NCI-H2029 (cell line): ENCODE data around the gene UBE2N.
"Not testable (repeated sequence)": the region's sequence is repeated elsewhere in the genome, so short reads cannot be mapped to it uniquely, and the experiment has no call there.

Source experiments
- DNase-seq: peaks from one replicate; lab custom pipeline; 2025; lab: John Stamatoyannopoulos, UW

Gene UBE2N

GRCh38 chr12:93411060-93411459 lies 30.7 kb downstream of the UBE2N start:
- DNase-seq = not testable (repeated sequence)

GRCh38 chr12:93409343-93410187 lies 32.2 kb downstream of the UBE2N start:
- not testable (repeated sequence) for DNase-seq

DNA sequence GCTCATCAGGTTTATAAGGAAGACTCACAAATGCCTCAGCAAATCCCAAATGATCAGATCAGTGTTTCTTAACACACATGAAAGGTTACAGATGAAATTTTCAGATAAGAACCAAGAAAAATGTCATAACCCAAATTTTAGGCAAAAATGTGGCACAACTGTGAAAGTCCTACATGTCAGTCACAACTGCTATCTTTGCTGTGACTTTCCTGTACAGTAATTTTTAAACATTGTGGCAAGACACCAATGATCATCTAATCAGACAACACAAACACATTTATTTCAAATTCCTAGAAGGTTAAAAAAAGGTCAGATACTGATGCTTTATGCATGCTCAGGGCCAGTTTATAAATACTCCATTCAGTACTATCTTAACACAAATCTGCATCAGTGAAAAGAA lies 32.9 kb downstream of the UBE2N start:
- DNase-seq = no peak

DNA sequence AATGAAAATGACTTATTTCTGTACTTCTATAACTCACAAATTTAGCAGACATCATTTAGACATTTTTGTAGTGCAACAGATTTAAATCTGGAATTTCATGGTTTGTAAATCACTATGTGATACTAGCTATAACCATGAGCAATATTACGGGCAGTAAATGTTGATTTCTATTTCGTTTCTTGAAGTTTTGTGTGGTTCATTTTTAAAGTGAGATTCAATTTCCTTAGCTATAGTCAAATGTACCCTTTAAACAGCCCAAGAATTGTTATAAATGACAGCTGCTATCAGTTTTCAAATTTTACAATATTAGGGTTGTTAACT lies 33.8 kb downstream of the UBE2N start:
- DNase-seq = no peak

GRCh38 chr12:93407054-93407962 lies 34.4 kb downstream of the UBE2N start:
- no peak for DNase-seq

DNA sequence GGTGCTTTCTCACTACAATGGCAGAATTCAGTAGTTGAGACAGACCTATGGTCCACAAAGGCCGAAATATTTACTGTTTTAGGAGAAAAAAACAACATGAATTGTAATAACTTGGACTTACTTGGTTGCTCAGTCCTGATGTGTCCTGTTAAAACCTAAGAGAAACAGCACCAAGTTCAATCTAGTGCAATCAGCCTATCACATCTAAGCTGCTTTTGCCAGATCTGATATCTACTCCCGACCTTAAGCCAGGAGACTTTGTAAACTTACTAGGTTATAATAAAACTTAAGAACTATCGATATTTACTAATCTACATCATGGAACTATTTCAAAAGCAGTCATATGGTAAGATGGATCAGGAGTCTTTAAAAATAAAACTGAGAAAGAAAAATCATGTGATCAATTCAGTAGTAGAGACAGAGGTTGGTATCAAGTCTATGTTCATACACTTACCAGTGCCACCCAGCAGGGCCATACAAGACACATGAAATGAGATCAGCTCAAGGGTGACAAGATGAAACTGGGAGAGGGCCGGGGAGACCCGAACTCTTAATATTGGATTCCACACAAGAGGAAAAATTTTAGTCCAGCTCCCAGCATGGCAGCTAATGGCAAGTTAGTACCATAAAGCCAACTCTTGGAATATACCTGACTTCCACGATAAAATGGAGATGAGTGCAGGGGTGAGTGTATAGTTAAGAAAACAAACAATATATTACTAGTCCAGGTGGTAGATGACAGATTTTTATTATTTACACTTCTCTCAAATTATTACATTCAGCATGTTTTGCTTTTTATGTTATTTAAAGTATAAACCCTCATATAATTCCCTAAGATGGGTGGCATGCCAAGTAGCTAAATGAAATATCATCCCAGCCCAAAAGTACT lies 36.5 kb downstream of the UBE2N start:
- no peak for DNase-seq

DNA sequence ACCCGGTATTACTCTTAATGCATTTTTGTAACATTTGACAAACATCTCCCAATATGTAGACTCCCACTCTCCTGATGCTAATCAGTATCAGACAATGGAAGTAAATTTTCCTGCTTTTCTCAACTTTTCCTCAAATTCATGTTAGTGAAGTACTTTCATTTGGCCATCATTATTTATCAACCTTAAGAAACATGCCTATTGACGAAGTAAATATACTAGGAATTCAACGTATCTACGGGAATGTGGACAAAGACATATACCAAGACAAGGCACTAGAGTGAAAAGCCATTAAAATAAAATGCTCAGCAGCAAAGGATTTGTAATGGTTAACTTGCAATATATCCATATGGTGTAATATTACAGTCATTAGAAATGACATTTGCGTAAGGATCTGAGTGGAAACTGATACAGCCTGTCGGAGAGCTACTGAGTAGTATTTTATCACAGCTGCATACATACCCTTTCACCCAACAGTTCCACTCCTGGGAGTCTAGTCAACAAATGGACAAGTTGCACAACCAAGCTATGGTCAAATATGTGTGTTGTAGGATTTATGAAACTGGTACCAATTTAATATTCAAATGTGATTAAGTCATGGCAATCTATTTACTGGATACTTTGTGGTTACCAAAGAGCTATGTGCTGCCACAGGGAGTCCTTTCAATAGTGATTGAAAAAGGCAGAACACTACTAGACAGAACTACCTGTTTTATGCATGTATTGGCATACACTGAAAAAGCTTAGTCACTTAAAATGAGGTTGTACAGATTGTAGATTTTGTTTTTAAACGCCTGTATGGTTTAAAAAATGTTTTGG lies 37.6 kb downstream of the UBE2N start:
- DNase-seq = peak; percentile 63

DNA sequence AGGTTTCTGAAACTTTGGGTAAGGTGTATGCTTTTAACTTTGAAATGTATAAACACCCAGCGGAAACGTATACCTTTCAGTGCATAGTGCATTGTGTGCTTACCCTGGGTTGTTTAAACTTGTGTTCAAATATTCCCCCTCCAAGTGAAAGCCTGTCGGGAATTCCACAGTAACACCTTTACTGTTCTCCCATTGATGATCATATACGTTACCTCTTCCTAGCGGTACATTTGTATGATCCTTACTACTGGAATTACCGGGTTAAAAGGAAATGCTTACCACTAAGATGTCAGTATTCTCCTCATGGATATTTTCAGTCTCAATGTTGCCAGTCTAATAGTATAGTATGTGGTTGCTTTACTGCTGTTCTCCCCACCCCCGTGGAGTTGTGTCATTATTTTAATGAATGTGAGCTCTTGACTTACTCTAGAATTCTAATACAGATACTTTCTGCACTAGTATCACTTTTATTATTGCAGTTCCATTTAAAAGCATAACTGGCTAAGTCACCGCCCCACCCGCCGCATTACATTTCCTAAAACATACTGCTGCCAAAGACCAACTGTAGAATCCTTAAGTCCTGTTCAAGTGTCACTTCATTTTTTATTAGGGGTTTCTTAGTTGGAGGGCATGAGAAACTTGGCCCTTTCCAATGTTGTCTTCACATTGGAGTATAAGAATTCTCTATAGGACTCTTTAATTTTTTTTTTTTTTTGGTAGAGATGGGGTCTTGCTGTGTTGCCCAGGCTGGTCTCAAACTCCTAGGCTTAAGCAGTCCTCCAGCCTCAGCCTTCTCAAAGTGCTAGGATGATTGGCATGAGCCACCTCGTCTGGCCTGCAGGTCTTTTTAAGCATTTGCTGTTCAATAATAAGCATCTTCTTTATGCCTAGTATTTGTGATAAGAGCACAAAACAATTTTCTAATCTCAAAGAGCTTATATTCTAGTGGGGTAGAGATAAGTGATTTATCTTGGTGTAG lies 39.1 kb downstream of the UBE2N start:
- DNase-seq = no peak

- DNase-seq = not testable (repeated sequence)
Measured at GRCh38 chr12:93399183-93399863, 42.4 kb downstream of the UBE2N start.

DNA sequence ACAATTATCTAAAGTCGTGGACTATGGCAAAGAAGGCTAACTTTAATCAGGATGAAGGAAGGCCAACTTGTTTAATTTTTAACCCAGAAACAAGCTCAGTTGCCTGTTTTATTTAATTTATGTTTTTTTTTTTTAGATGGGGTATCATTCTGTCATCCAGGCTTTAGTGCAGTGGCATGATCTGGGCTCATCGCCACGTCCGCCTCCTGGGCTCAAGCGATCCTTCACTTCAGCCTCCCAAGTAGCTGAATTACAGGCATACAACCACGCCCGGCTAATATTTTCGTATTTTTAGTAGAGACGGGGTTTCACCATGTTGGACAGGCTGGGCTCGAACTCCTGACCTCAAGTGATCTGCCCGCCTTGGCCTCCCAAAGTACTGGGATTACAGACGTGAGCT lies 44.3 kb downstream of the UBE2N start:
- DNase-seq = no peak

GRCh38 chr12:93393425-93393824 lies 48.3 kb downstream of the UBE2N start:
- no peak for DNase-seq

DNA sequence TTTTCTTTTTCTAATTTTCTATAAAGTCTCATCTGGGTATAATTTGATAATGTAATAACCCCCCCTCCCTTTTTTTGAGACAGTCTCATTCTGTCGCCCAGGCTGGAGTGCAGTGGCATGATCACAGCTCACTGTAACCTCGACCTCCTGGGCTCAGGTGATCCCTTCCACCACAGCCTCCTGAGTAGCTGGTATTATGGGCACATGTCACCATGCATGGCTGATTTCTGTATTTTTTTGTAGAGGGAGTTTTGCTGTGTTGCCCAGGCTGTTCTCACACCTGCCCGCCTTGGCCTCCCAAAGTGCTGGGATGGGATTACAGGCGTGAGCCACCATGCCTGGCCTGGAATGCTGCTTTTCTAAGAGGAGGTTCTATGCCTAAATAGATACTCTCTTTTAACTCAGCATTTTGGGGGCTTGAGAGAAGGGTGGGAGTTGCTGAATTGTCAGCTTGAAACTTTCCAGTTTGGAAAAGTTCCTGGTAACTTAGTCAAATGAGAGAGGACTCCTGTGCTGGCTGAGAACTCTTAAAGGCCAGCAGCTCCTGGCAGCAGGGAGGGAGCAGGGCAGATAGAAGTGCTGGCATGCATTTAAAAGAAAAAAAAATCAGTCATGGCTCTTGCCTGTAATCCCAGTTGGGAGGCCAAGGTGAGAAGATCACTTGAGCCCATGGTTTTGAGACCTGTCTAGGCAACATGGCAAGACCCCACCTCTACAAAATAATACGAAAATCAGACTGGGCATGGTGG lies 51.0 kb downstream of the UBE2N start:
- DNase-seq = no peak

DNA sequence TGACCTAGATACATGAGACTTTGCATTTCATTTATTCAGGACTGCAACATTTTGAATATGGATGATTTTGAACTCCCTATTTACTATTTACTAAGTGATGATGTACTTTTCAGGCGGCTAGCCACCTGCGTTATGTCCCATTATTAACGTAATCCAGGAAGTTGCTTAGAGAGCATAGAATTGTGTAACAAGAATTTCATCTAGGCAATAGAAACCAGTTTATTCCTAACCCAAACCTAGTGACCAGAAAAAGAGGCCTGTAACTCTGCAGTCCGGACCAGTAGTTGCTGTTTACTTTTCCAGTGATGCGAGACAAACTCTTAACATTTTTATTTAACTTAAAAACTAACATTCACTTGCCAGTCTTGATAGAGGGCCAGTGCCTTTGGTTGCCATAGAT lies 51.7 kb downstream of the UBE2N start:
- no peak for DNase-seq

- DNase-seq = no peak
Measured at GRCh38 chr12:93387780-93388179, 54.0 kb downstream of the UBE2N start.

- not testable (repeated sequence) for DNase-seq
Measured at GRCh38 chr12:93381976-93382437, 59.7 kb downstream of the UBE2N start.

- no peak for DNase-seq
Measured at GRCh38 chr12:93381161-93381975, 60.4 kb downstream of the UBE2N start.

DNA sequence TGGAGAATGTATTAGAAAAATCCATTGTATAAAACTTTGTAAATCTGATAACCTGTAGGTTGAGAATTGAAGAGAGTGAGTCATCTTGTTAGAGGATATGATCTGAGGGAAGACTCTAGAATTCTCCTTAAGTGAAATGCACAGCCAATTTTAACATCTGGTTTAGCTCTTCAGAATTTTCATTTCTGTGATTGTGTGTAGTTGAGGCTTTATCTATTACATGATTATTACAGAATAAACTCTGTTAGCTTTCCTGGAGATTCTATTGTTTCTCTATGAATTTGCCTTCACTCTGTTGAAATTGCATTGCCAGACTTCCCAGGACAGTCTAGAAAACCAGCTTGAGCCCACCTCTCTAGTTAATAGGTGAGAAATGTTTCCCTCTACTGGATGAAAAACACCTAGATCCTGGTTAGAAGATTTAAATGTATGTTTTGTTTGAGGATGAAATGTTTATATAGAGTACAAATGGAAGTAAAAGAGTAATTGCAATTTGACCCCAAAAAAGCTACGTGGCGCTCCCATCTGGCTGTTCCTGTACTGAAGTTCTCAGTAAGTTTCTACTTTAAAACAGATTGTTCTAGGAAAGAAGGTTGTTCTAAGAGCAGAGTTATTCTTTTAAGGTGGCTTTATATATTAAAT lies 61.1 kb downstream of the UBE2N start:
- no peak for DNase-seq
